ENCODE measurements around the gene KRTAP5-11.
"Not testable (repeated sequence)": the region's sequence is repeated elsewhere in the genome, so short reads cannot be mapped to it uniquely, and the experiment has no call there.

Gene KRTAP5-11

GRCh38 chr11:71537537-71537936, 45.1 kb downstream of the KRTAP5-11 start:
- no peak overlapping the region for H3K4me3 ChIP-seq (ENCODE audit: low read depth in 1 of 2, low read length in 1 of 2)

GRCh38 chr11:71535825-71536224, 46.9 kb downstream of the KRTAP5-11 start:
- Histone ChIP-seq H3K36me3 (no peaks in the 10 kb centered on the region), H3K4me1 (ENCODE audit: control insufficient read depth in 1 of 2, insufficient read depth in 1 of 2, low read depth in 1 of 2, low read length in 1 of 2) (no peaks in the 10 kb centered on the region), H3K9me3 (no peaks in the 10 kb centered on the region), H3K27me3 (no peaks in the 10 kb centered on the region), H3K27ac (no peak overlapping the region), H3K4me3 (ENCODE audit: low read depth in 1 of 2, low read length in 1 of 2) (no peak overlapping the region)
- no peak for TF ChIP-seq CTCF (IDR thresholded peaks at IDR 0.05)

More at GRCh38 chr11:71537537-71537936, 45.1 kb downstream of the KRTAP5-11 start:
- no peaks in the 10 kb centered on the region for H3K9me3 ChIP-seq
- no peaks in the 10 kb centered on the region for H3K4me1 ChIP-seq (ENCODE audit: control insufficient read depth in 1 of 2, insufficient read depth in 1 of 2, low read depth in 1 of 2, low read length in 1 of 2)
- H3K36me3 ChIP-seq = no peaks in the 10 kb centered on the region
- no peak for TF ChIP-seq CTCF (IDR thresholded peaks at IDR 0.05)
- H3K27ac ChIP-seq = no peak overlapping the region
- H3K27me3 ChIP-seq = no peaks in the 10 kb centered on the region

- not testable (repeated sequence) for H3K4me3 ChIP-seq (ENCODE audit: low read depth in 1 of 2, low read length in 1 of 2); H3K27ac ChIP-seq; H3K36me3 ChIP-seq; H3K9me3 ChIP-seq; H3K27me3 ChIP-seq; H3K4me1 ChIP-seq (ENCODE audit: control insufficient read depth in 1 of 2, insufficient read depth in 1 of 2, low read depth in 1 of 2, low read length in 1 of 2)
Measured at GRCh38 chr11:71534711-71535608, 47.7 kb downstream of the KRTAP5-11 start.

- no peaks in the 10 kb centered on the region for H3K36me3 ChIP-seq
- no peak overlapping the region for H3K4me3 ChIP-seq (ENCODE audit: low read depth in 1 of 2, low read length in 1 of 2)
- TF ChIP-seq CTCF (IDR thresholded peaks at IDR 0.05) = no peak
- H3K27ac ChIP-seq = no peak overlapping the region
- no peaks in the 10 kb centered on the region for H3K27me3 ChIP-seq
- H3K9me3 ChIP-seq = no peaks in the 10 kb centered on the region
- no peaks in the 10 kb centered on the region for H3K4me1 ChIP-seq (ENCODE audit: control insufficient read depth in 1 of 2, insufficient read depth in 1 of 2, low read depth in 1 of 2, low read length in 1 of 2)
Measured at GRCh38 chr11:71532036-71532610, 50.6 kb downstream of the KRTAP5-11 start.

All from neutrophil (primary cell).